IMR-90 (cell line): ENCODE data around the gene DNAJB7. TPM values are rescaled to one million over a fixed set of nuclear protein-coding genes. Genes with fewer than 3 reads are reported as not detected.

Experiments used
- ATAC-seq: fragments of 200-7000 bp; cut with Tn5 transposase; 2 replicates; pipeline ENCODE4 v1.9.1; 2020; ENCODE audit warnings: low read depth, mild to moderate bottlenecking, moderate library complexity
- BruUV-seq: library from RNA; stranded (reverse); fragments of 400-500 nt; replicated peaks from 2 replicates; lab custom pipeline; 2021; lab: Mats Ljungman, UMichigan
- CTCF ChIA-PET: fragments of 300-600 bp; formaldehyde crosslinking; extraction: SDS; loops from one replicate; lab custom pipeline; 2021; ENCODE audit warnings: antibody characterized with exemption; lab: Yijun Ruan, JAX
- POLR2A ChIA-PET: fragments of 300-600 bp; sonication (Branson Sonifier 250); formaldehyde crosslinking; loops from one replicate; lab custom pipeline; 2022; ENCODE audit warnings: antibody characterized with exemption; ENCODE audit not compliant: unreplicated experiment; lab: Charles Lee
- DNase-seq: peaks from one replicate; pipeline ENCODE4 v3.0.0; 2013
- H2AFZ ChIP-seq: replicated peaks from 2 replicates; pipeline ENCODE3; 2013; ENCODE audit warnings: low read length, mild to moderate bottlenecking; ENCODE audit not compliant: poor library complexity
- H2AK5ac ChIP-seq: 2 replicates; pipeline ENCODE4 v1.6.1; 2013; ENCODE audit warnings: low read depth, low read length, inconsistent platforms
- H2AK9ac ChIP-seq: replicated peaks from 2 replicates; pipeline ENCODE3; 2013; ENCODE audit warnings: mild to moderate bottlenecking, low read depth, low read length, moderate library complexity; ENCODE audit not compliant: poor library complexity
- H2BK120ac ChIP-seq: 2 replicates; pipeline ENCODE4 v1.6.1; 2013; ENCODE audit warnings: low read depth, low read length, inconsistent platforms
- H2BK15ac ChIP-seq: 3 replicates; pipeline ENCODE4 v1.6.1; 2013; ENCODE audit warnings: low read depth, low read length, inconsistent platforms
- H2BK20ac ChIP-seq: 2 replicates; pipeline ENCODE4 v1.6.1; 2013; ENCODE audit warnings: low read depth, mild to moderate bottlenecking, inconsistent platforms, low read length, moderate library complexity
- H2BK5ac ChIP-seq: 2 replicates; pipeline ENCODE4 v1.6.1; 2013; ENCODE audit warnings: mild to moderate bottlenecking, low read depth, low read length, inconsistent platforms; ENCODE audit not compliant: poor library complexity, severe bottlenecking
- H3K14ac ChIP-seq: replicated peaks from 2 replicates; pipeline ENCODE4 v1.6.1; 2013; ENCODE audit warnings: low read depth, low read length, inconsistent platforms
- H3K18ac ChIP-seq: 2 replicates; pipeline ENCODE4 v1.6.1; 2013; ENCODE audit warnings: low read depth, low read length, control low read depth
- H3K23ac ChIP-seq: 2 replicates; pipeline ENCODE4 v1.6.1; 2013; ENCODE audit warnings: low read depth, low read length, inconsistent platforms
- H3K27ac ChIP-seq: 2 replicates; pipeline ENCODE4 v1.5.1; 2013; ENCODE audit warnings: mild to moderate bottlenecking, control low read depth, low read length; ENCODE audit not compliant: insufficient read depth
- H3K27me3 ChIP-seq: 2 replicates; pipeline ENCODE4 v1.6.1; 2013; ENCODE audit warnings: low read length; ENCODE audit not compliant: control insufficient read depth, insufficient read depth
- H3K36me3 ChIP-seq: 2 replicates; pipeline ENCODE4 v1.6.1; 2013; ENCODE audit warnings: low read length, mixed read lengths; ENCODE audit not compliant: control insufficient read depth, insufficient read depth
- H3K4ac ChIP-seq: 2 replicates; pipeline ENCODE4 v1.6.1; 2013; ENCODE audit warnings: low read depth, low read length, inconsistent platforms
- H3K4me1 ChIP-seq: 2 replicates; pipeline ENCODE4 v1.6.1; 2013; ENCODE audit warnings: low read length, mixed read lengths; ENCODE audit not compliant: control insufficient read depth, insufficient read depth
- H3K4me2 ChIP-seq: 2 replicates; pipeline ENCODE4 v1.6.1; 2013; ENCODE audit warnings: low read depth, mild to moderate bottlenecking, control low read depth, low read length, moderate library complexity
- H3K4me3 ChIP-seq: 2 replicates; pipeline ENCODE4 v1.5.1; 2013; ENCODE audit warnings: low read depth, mild to moderate bottlenecking, control low read depth, low read length, moderate library complexity; ENCODE audit not compliant: insufficient read depth
- H3K56ac ChIP-seq: 2 replicates; pipeline ENCODE4 v1.6.1; 2013; ENCODE audit warnings: low read length, inconsistent platforms; ENCODE audit not compliant: insufficient read depth; ENCODE audit errors: extremely low read depth
- H3K79me1 ChIP-seq, 2 experiments: 2 replicates each; pipeline ENCODE4 v1.6.1; 2013; ENCODE audit warnings: low read length in 2 of 2, inconsistent platforms in 1 of 2, low read depth in 1 of 2
- H3K9ac ChIP-seq: 2 replicates; pipeline ENCODE4 v1.6.1; 2013; ENCODE audit warnings: low read depth, low read length, control low read depth
- H3K9me1 ChIP-seq: 2 replicates; pipeline ENCODE4 v1.6.1; 2013; ENCODE audit warnings: low read length, inconsistent platforms; ENCODE audit not compliant: insufficient read depth
- H3K9me3 ChIP-seq: 2 replicates; pipeline ENCODE4 v1.6.1; 2013; ENCODE audit warnings: low read length; ENCODE audit not compliant: control insufficient read depth, insufficient read depth
- H4K20me1 ChIP-seq: 2 replicates; pipeline ENCODE4 v1.6.1; 2013; ENCODE audit warnings: low read length, inconsistent platforms; ENCODE audit not compliant: insufficient read depth
- H4K5ac ChIP-seq: 2 replicates; pipeline ENCODE4 v1.6.1; 2013; ENCODE audit warnings: mild to moderate bottlenecking, low read depth, low read length, control low read depth
- H4K8ac ChIP-seq, 2 experiments: 2 replicates each; pipeline ENCODE4 v1.6.1; 2013; ENCODE audit warnings: low read depth in 2 of 2, low read length in 2 of 2, control low read depth in 1 of 2, inconsistent platforms in 1 of 2
- H4K91ac ChIP-seq: 2 replicates; pipeline ENCODE4 v1.6.1; 2013; ENCODE audit warnings: low read depth, low read length, inconsistent platforms; ENCODE audit not compliant: insufficient read depth
- CHD1 ChIP-seq: IDR thresholded peaks from 2 replicates; pipeline ENCODE4 v1.6.1; 2012; ENCODE audit warnings: low read depth, low read length, improper control_type of control experiment
- CTCF ChIP-seq: conservative IDR thresholded peaks from 2 replicates; pipeline ENCODE4 v1.5.1; 2012; ENCODE audit warnings: mild to moderate bottlenecking, low read depth, low read length, improper control_type of control experiment
- ELK1 ChIP-seq: fragments of 150-350 bp; IDR thresholded peaks from 2 replicates; pipeline ENCODE4 v1.6.1; 2016; ENCODE audit warnings: low read depth, mild to moderate bottlenecking, low read length, moderate library complexity, borderline replicate concordance
- FOS ChIP-seq: fragments of 150-350 bp; IDR thresholded peaks from 2 replicates; pipeline ENCODE4 v1.6.1; 2016; ENCODE audit warnings: low read depth, low read length
- MAFK ChIP-seq: IDR thresholded peaks from 2 replicates; pipeline ENCODE4 v1.6.1; 2012; ENCODE audit warnings: low read depth, low read length, improper control_type of control experiment
- MAZ ChIP-seq: IDR thresholded peaks from 2 replicates; pipeline ENCODE4 v1.6.1; 2012; ENCODE audit warnings: low read depth, mild to moderate bottlenecking, low read length, improper control_type of control experiment, moderate library complexity, borderline replicate concordance
- MXI1 ChIP-seq: IDR thresholded peaks from 2 replicates; pipeline ENCODE4 v1.6.1; 2012; ENCODE audit warnings: low read depth, mild to moderate bottlenecking, low read length, moderate library complexity, borderline replicate concordance
- NFE2L2 ChIP-seq: fragments of 150-350 bp; IDR thresholded peaks from 2 replicates; pipeline ENCODE4 v1.6.1; 2016; ENCODE audit warnings: low read depth, mild to moderate bottlenecking, low read length
- RCOR1 ChIP-seq: IDR thresholded peaks from 2 replicates; pipeline ENCODE4 v1.6.1; 2012; ENCODE audit warnings: mild to moderate bottlenecking, low read length, improper control_type of control experiment; ENCODE audit not compliant: insufficient replicate concordance
- RFX5 ChIP-seq: IDR thresholded peaks from 2 replicates; pipeline ENCODE4 v1.8.0; 2012; ENCODE audit warnings: low read depth, mild to moderate bottlenecking, low read length, moderate library complexity
- SMC3 ChIP-seq: fragments of 150-350 bp; IDR thresholded peaks from 2 replicates; pipeline ENCODE4 v1.6.1; 2016; ENCODE audit warnings: low read depth, mild to moderate bottlenecking, antibody characterized with exemption, low read length, moderate library complexity
- WGBS, 2 experiments: methylation state at CpG; one replicate each; pipeline versions ENCODE4 v1.1.5 to v1.1.7; 2013; ENCODE audit warnings: missing lambda C conversion rate in 2 of 2; ENCODE audit not compliant: insufficient read length in 1 of 2; ENCODE audit errors: extremely low coverage in 2 of 2; 5-methylcytosine and 5-hydroxymethylcytosine counted together
- dilution Hi-C: fragments of 300-500 bp; cut with HindIII; formaldehyde crosslinking; loops from one replicate; pipeline ENCODE4 v1.14.3; 2018; ENCODE audit warnings: low sequenced_read_pairs; ENCODE audit not compliant: unreplicated experiment
- in situ Hi-C: fragments of 300-500 bp; cut with MboI; formaldehyde crosslinking; loops from 3 replicates; pipeline ENCODE4 v1.14.3; 2019; ENCODE audit warnings: low sequenced_read_pairs, inconsistent platforms, mixed read lengths
- intact Hi-C: fragments of 100-400 bp; cut with micrococcal nuclease; formaldehyde crosslinking; loops from 2 replicates; pipeline ENCODE4 v1.10.0; 2022
- polyA plus RNA-seq, 3 experiments: library from polyadenylated mRNA; depleted of rRNA; stranded (reverse); fragments of >200 nt; gene quantifications; 2 replicates each; pipeline ENCODE4 v1.2.3, GENCODE V29; 2012; ENCODE audit warnings: low replicate concordance in 1 of 3
- total RNA-seq: library from RNA; depleted of rRNA; stranded (reverse); fragments of >200 nt; gene quantifications from 2 replicates; pipeline ENCODE4 v1.2.3, GENCODE V29; 2012

Gene DNAJB7
- total and polyA plus RNA-seq, 2 of the 4 experiments (the other 2 are of a cell fraction): not detected

- H2BK5ac ChIP-seq: no peak overlapping the region
- no peak overlapping the region for H2AK9ac ChIP-seq
- no peak overlapping the region for H3K18ac ChIP-seq
- H4K5ac ChIP-seq: no peak overlapping the region
- BruUV-seq: no TSS peak
- no CpG with 5 or more reads among the region's 1 CpG for WGBS, 2 experiments
- TF ChIP-seq RFX5 (no peak), FOS (no peak), MAFK (no peak), ELK1 (no peak), SMC3 (no peak), CTCF (no peak), MAZ (no peak), NFE2L2 (no peak), MXI1 (no peak), CHD1 (no peak), RCOR1 (no peak)
- no peak overlapping the region for H4K91ac ChIP-seq
- dilution Hi-C loops (no loop called here), intact Hi-C loops (loop anchor here (10.0 kb wide), 1 partner anchor 331 kb away; no protein-coding TSS in a partner anchor), in situ Hi-C loops (no loop called here)
- no peak overlapping the region for H4K8ac ChIP-seq
- H2AFZ ChIP-seq: no peak overlapping the region
- no peak overlapping the region for H3K23ac ChIP-seq
- no peak overlapping the region for H3K14ac ChIP-seq
- no peaks in the 10 kb centered on the region for H3K4me1 ChIP-seq
- peaks cover 7 to 13% of the 10 kb centered on the region in 2 experiments; a peak in 3 of 4 replicates for H3K79me1 ChIP-seq
- POLR2A ChIA-PET: no interaction called here
- H2BK120ac ChIP-seq: no peak overlapping the region
- no peak overlapping the region for H3K4me2 ChIP-seq
- CTCF ChIA-PET: interaction anchor here (0.6 kb wide), 1 partner anchor 390 kb away, joined by 3 read pairs; no protein-coding TSS in a partner anchor
- H3K9me1 ChIP-seq: no peaks in the 10 kb centered on the region; the same call in 1 of the 2 replicates
- H3K56ac ChIP-seq: no peak overlapping the region
- no peak overlapping the region for H2BK15ac ChIP-seq
- H4K20me1 ChIP-seq: no peaks in the 10 kb centered on the region
- ATAC-seq: no peak
- no peak overlapping the region for H3K9ac ChIP-seq
- no peaks in the 10 kb centered on the region for H3K9me3 ChIP-seq
- no peaks in the 10 kb centered on the region for H3K27me3 ChIP-seq
- no peak overlapping the region for H2BK20ac ChIP-seq
- H3K36me3 ChIP-seq: peaks cover 13% of the 10 kb centered on the region
- H3K4ac ChIP-seq: no peak overlapping the region
- H3K4me3 ChIP-seq: no peak overlapping the region
- H3K27ac ChIP-seq: no peak overlapping the region
- H2AK5ac ChIP-seq: no peak overlapping the region
- DNase-seq: no peak
Observed at GRCh38 chr22:40823426-40823825, 38.5 kb downstream of the DNAJB7 start.
